DMS153 treated with DMSO at 0.1 percent for 48 hours (cell line): ENCODE measurements around the gene PMP22.
"Not testable (repeated sequence)": the region's sequence is repeated elsewhere in the genome, so short reads cannot be mapped to it uniquely, and the experiment has no call there.

Experiments used
- DNase-seq: peaks from one replicate; lab custom pipeline; 2025; ENCODE audit not compliant: unreplicated experiment; lab: John Stamatoyannopoulos, UW

Gene PMP22

GRCh38 chr17:15257258-15257788 is 7.8 kb downstream of the PMP22 start:
- no peak for DNase-seq

GRCh38 chr17:15256689-15257088 is 8.4 kb downstream of the PMP22 start:
- no peak for DNase-seq

DNA sequence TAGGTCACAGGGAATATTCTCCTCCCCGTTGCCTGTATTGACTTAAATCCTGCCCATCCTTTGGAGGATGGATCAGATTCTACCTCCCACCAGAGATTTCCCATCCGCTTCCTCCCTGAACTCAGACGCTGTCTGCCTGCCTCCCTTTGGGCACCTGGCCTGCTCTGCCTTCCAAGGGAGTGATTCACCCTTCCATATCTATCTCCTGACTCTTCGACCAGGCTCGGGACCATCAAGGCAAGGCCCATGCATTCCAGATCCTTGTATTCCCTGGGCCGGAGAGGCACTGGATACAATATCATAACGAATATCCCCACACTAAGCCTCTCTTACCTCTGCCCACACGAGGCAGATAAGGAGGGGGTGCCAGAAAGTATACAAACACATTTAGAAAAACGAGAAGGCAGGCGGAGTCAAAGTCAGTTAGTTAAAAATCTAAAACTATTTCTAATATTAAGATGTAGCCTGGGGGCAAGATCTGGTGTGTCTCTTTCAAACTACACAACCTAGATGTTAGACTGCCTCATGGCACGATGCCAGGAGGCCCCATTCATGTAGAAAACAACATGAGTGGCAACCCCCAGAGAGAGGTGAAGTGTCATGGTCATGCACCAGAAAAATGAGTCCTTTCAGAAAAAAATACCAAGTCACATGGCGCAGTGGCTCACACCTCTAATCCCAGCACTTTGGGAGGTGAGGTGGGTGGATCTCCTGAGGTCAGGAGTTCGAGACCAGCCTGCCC is 9.2 kb downstream of the PMP22 start:
- no peak for DNase-seq

DNA sequence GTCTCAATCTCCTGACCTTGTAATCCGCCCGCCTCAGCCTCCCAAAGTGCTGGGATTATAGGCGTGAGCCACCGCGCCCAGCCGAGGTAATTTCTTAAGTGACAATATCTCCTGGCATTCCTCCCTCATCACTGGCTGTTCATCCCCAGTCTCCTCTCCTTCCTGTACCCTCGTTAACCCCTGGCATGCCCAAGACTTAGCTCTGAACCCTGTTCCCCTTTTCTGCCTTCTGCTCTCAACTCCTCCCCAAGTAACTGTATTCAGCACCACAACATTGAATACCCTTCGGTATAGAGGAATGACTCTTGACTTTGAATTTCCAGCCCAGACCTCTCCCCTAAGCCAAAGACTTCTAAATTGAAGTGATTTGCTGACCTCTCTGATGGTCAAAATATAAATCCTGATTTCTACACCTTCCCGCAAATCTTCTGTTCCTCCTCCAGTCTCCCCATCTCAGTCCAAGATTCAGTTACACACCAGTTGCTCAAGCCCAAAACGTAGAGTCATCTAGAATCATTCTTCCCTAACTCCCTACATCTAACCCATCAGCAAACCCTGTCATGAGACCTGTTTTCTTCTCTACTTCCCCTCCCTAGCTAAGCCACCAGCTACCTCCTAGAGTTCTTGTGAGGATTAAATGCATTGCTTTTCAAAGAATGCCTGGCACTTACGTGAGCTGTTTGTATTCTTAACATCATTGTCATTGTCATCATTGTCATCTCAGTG is 14.8 kb downstream of the PMP22 start:
- DNase-seq, result no peak

- no peak for DNase-seq
Measured at GRCh38 chr17:15249487-15249886, 15.6 kb downstream of the PMP22 start.

DNA sequence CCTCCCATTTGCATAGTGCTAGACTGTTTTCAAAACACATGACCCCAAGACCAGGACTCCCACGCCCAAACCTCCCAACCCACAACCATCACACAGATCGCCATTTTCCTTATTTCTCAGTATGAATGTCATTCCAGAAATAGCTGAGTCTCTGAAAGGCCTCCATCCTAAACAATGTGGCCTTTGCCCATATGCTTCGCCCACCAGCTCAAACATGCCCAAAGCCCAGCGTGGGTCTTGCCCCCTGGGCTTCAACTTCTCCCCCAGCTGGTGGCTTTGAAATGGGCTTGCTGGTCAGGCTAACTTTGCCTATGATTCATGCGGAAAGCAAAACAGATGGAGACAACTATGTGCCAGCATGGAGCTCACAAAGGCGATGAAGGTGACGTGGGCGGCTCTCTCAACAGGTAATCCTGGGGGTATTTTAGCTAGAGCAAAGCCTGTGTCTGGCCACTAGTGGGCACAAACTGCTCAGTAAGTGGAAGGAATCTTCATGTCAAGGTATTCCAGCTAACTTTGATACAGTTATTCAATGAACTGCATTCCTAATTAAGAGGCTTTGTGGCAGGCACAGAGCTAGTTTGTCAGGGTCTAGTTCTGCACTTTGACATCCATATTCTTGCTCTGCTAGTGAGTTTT is 17.1 kb downstream of the PMP22 start:
- no peak for DNase-seq

GRCh38 chr17:15245054-15245453 is 20.1 kb downstream of the PMP22 start:
- DNase-seq, result no peak

- no peak for DNase-seq
Measured at GRCh38 chr17:15240644-15241043, 24.5 kb downstream of the PMP22 start.

DNA sequence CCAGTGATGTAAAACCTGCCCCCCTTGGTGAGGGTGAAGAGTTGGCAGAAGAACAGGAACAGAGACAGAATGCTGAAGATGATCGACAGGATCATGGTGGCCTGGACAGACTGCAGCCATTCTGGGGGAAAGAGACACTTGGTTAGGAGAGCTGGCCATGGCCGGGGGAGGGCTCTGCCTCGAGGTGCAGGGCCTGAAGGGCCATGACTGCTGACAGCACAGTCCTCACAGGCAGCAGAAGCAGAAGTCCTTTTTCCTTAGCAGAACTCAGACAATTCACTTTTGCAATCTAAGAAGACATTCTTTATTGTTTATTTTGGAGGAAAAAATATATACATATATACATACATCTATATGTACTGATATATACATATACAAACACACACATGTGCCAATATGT is 25.6 kb downstream of the PMP22 start:
- no peak for DNase-seq

GRCh38 chr17:15238676-15239422 is 26.3 kb downstream of the PMP22 start:
- DNase-seq, result no peak

- DNase-seq, result no peak
Measured at GRCh38 chr17:15238057-15238456, 27.1 kb downstream of the PMP22 start.

DNA sequence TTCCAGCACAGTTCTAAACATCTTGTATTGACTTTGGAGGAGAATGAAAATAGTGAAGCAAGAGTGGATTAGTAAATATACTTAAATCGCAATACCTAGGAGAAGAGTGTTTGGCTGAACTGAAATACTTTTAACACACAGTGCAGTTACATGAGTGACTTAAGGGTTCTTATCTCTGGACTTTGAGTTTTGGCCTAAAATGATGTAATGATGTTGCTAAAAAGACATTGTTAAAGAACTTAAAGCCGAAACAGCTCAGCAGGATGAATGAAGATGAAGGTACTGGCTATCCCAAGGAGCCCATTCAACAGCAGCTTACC is 28.1 kb downstream of the PMP22 start:
- no peak for DNase-seq

DNA sequence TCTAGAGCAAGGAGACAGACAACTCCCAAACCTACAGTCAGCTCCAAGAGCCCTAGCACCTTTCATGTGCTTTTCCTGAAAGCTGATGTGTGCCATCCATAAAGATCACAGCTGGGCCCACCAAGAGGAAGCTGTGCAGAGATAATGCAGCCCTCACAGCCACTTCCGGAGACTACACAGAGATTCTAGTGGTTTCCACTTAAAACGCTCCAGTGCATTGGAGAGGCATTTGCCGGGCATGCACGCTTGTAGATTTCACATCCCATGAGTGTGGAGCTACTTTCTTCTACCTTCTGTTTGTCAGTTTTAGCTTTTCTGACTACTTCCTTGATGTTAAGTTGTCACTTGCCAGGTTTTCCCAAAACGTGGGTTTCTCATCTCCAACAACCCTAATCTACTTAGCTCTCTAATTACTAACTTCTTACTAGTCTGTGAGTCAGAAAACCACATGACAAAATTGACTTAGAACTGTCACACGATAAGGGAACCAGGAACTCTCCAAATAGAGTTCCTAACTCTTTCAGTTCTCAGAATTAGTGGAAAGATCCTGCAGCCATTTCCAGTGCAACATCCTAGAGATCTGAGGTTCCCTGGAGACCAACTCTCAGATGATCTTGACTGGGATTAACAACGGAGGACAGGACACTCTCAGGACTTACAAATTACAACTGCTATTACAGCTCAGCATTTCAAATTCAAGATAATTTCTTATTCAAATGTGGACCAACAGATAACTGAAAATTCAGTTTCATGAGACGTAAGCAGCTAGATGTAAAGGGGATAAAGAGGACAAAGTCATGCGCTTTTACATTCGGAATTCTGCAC is 28.6 kb downstream of the PMP22 start:
- DNase-seq, result no peak

DNA sequence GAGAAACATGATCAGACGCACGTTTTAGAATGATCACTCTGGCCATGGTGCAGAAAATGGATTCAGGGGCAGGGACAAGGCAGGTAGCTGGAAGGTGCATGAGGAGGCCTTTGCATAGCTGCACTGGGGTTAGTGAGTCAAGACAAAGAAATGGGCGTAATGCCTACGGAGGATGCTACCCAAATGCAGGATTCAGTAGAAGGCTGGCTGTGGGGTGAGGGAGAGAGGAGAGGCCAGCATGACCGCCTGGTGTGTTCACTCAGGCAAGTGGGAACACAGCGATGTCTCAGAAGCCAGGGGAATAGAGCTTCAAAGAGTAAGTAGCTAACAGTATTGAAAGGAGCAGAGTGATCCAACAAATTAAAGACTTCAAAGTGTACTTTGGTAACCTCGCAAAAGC is 31.2 kb downstream of the PMP22 start:
- no peak for DNase-seq

- DNase-seq, result no peak
Measured at GRCh38 chr17:15233022-15233805, 31.9 kb downstream of the PMP22 start.

GRCh38 chr17:15232517-15232915 is 32.6 kb downstream of the PMP22 start:
- no peak for DNase-seq

GRCh38 chr17:15231851-15232516 is 33.1 kb downstream of the PMP22 start:
- DNase-seq, result no peak

DNA sequence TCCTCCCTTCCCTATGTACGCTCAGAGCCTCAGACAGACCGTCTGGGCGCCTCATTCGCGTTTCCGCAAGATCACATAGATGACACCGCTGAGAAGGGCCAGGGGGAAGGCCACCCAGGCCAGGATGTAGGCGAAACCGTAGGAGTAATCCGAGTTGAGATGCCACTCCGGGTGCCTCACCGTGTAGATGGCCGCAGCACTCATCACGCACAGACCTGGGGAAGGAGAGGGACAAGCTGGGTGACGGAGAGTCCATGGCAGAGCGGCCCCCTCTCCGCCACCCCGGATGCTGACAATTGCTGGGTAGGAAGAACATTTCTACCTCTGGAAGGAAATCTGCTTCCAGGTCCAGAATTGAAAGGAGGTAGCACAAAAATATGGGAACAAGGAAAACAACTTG is 34.3 kb downstream of the PMP22 start:
- no peak for DNase-seq

- not testable (repeated sequence) for DNase-seq
Measured at GRCh38 chr17:15221827-15222226, 43.3 kb downstream of the PMP22 start.
